Stomach (tissue), 9 donors: Measurements from ENCODE around the gene MAGI1. TPM values are rescaled to one million over a fixed set of nuclear protein-coding genes. Genes with fewer than 3 reads are reported as not detected.

ENCODE experiments used
- DNase-seq, 2 donors: peaks; one replicate each; pipeline versions ENCODE4 v3.0.0 to v3.0.0-alpha.2; 2013 to 2019
- H3K27ac ChIP-seq, 5 donors: fragments of 200-600 bp in 4 of 5; sonication (generic) in 4 of 5; one replicate each; pipeline ENCODE4 v1.5.1; 2013 to 2019; ENCODE audit warnings: mild to moderate bottlenecking in 1 of 5, moderate library complexity in 1 of 5
- H3K27me3 ChIP-seq, 3 donors: fragments of 200-600 bp; sonication (generic); one replicate each; pipeline ENCODE4 v1.5.1; 2017 to 2019; ENCODE audit warnings: mixed run types in 1 of 3
- H3K36me3 ChIP-seq, 4 donors: fragments of 200-600 bp; sonication (generic); 1 replicate in 3 of 4; 2 replicates in 1 of 4; pipeline ENCODE4 v1.5.1; 2016 to 2019
- H3K4me1 ChIP-seq, 4 donors: fragments of 200-600 bp; sonication (generic); one replicate each; pipeline ENCODE4 v1.5.1; 2016 to 2019
- H3K4me3 ChIP-seq, 4 donors: fragments of 200-600 bp; sonication (generic) in 3 of 4; one replicate each; pipeline ENCODE4 v1.5.1; 2016 to 2019; ENCODE audit warnings: mild to moderate bottlenecking in 1 of 4
- H3K9me3 ChIP-seq, 4 donors: fragments of 200-600 bp; sonication (generic); one replicate each; pipeline ENCODE4 v1.5.1; 2016 to 2019
- CTCF ChIP-seq, 7 experiments: fragments of 450-650 bp in 4 of 7; fragments of 200-600 bp in 3 of 7; sonication (generic) in 3 of 7; IDR thresholded peaks; one replicate each; pipeline ENCODE4 v1.5.1; 2016 to 2019; ENCODE audit warnings: antibody characterized with exemption in 7 of 7, control low read depth in 2 of 7, mild to moderate bottlenecking in 1 of 7
- EP300 ChIP-seq: sonication (generic); formaldehyde crosslinking; IDR thresholded peaks from one replicate; pipeline ENCODE4 v1.6.1; 2017; ENCODE audit warnings: antibody characterized with exemption
- POLR2A ChIP-seq, 4 donors: fragments of 450-650 bp; IDR thresholded peaks; one replicate each; pipeline ENCODE4 v1.6.1; 2016; ENCODE audit warnings: antibody characterized with exemption in 4 of 4, control low read depth in 2 of 4, mild to moderate bottlenecking in 1 of 4, moderate library complexity in 1 of 4
- POLR2AphosphoS5 ChIP-seq, 3 donors: sonication (generic); formaldehyde crosslinking; IDR thresholded peaks; one replicate each; pipeline ENCODE4 v1.6.1; 2016; ENCODE audit warnings: antibody characterized with exemption in 3 of 3
- WGBS, 5 donors: extraction: QIAGEN DNeasy Blood & Tissue Kit in 3 of 5; methylation state at CpG; one replicate each; pipeline versions ENCODE4 v1.1.5 to v1.1.7; 2013 to 2018; 5-methylcytosine and 5-hydroxymethylcytosine counted together
- intact Hi-C: fragments of 100-400 bp; cut with DNase I; formaldehyde crosslinking; loops from one replicate; pipeline ENCODE4 v1.15.1; 2023; ENCODE audit warnings: low total_unique reads
- polyA plus RNA-seq, 3 donors: library from polyadenylated mRNA; stranded (reverse); fragments of 200-250 nt; gene quantifications; one replicate each; pipeline ENCODE4 v1.2.3, GENCODE V29; 2013
- total RNA-seq, 5 donors: library from RNA; depleted of rRNA; stranded (reverse); fragments of >200 nt; gene quantifications; one replicate each; pipeline versions ENCODE4 v1.1.0 to v1.2.3, GENCODE V29; 2014 to 2016
- donor health status: healthy with polysubstance abuse.
- donor health status: Bipolar disorder and iron deficiency.
- donor health status: healthy.

Gene MAGI1
- total and polyA plus RNA-seq, 8 donors = 5.7 to 237 (median 84.8) TPM

GRCh38 chr3:65979731-65980130, 59.0 kb downstream of the MAGI1 start:
- no peaks in the 10 kb centered on the region for H3K36me3 ChIP-seq
- no peaks in the 10 kb centered on the region for H3K27me3 ChIP-seq
- H3K4me3 ChIP-seq = no peak overlapping the region
- intact Hi-C loops = no loop called here
- no peaks in the 10 kb centered on the region for H3K9me3 ChIP-seq
- no peak for DNase-seq
- peak overlapping the region in 2 of 5 donors; percentile 1 to 54 for H3K27ac ChIP-seq
- TF ChIP-seq EP300 (no peak), POLR2A (IDR thresholded peaks at IDR 0.05) (no peak), POLR2AphosphoS5 (IDR thresholded peaks at IDR 0.05) (no peak), CTCF (IDR thresholded peaks at IDR 0.05) (no peak)
- WGBS, 5 donors = 83 to 97% (median 88%) methylated on average over 4 of the region's 4 CpGs
- peaks cover 0 to 19% (median 7%) of the 10 kb centered on the region in 4 donors for H3K4me1 ChIP-seq

- intact Hi-C loops = no loop called here
- TF ChIP-seq POLR2A (IDR thresholded peaks at IDR 0.05) (no peak), CTCF (IDR thresholded peaks at IDR 0.05) (no peak), POLR2AphosphoS5 (IDR thresholded peaks at IDR 0.05) (peak in 1 of 3 donors; percentile 3)
- no peaks in the 10 kb centered on the region for H3K9me3 ChIP-seq
- H3K27me3 ChIP-seq = no peaks in the 10 kb centered on the region
- 34 to 66% (median 60%) methylated on average over 6 of the region's 6 CpGs for whole genome bisulfite sequencing, 5 donors
- no peak overlapping the region for H3K4me3 ChIP-seq
- H3K36me3 ChIP-seq = peaks cover 0 to 3% (median 0%) of the 10 kb centered on the region in 4 donors
- peak in 1 of 2 donors; percentile 59 for DNase-seq
- H3K27ac ChIP-seq = peak overlapping the region in 2 of 5 donors; percentile 1 to 54
- H3K4me1 ChIP-seq = peaks cover 0 to 19% (median 7%) of the 10 kb centered on the region in 4 donors
Observed at GRCh38 chr3:65979162-65979561, 59.6 kb downstream of the MAGI1 start.

- TF ChIP-seq POLR2A (IDR thresholded peaks at IDR 0.05) (no peak), POLR2AphosphoS5 (IDR thresholded peaks at IDR 0.05) (no peak)
- no peak for DNase-seq
- Histone ChIP-seq H3K27me3 (no peaks in the 10 kb centered on the region), H3K9me3 (no peaks in the 10 kb centered on the region), H3K36me3 (peaks cover 0 to 3% (median 0%) of the 10 kb centered on the region in 4 donors), H3K4me1 (peaks cover 0 to 19% (median 7%) of the 10 kb centered on the region in 4 donors), H3K4me3 (no peak overlapping the region), H3K27ac (no peak overlapping the region)
- intact Hi-C loops = no loop called here
Observed at GRCh38 chr3:65978116-65978515, 60.6 kb downstream of the MAGI1 start.

GRCh38 chr3:65975032-65975431, 63.7 kb downstream of the MAGI1 start:
- Histone ChIP-seq H3K4me1 (peaks cover 12 to 34% (median 18%) of the 10 kb centered on the region in 4 donors), H3K36me3 (peaks cover 0 to 3% (median 0%) of the 10 kb centered on the region in 4 donors), H3K27me3 (no peaks in the 10 kb centered on the region), H3K27ac (no peak overlapping the region), H3K4me3 (no peak overlapping the region), H3K9me3 (no peaks in the 10 kb centered on the region)
- WGBS, 5 donors = 76 to 85% (median 82%) methylated on average over 3 of the region's 3 CpGs
- no peak for DNase-seq
- intact Hi-C loops = no loop called here
- TF ChIP-seq POLR2A (IDR thresholded peaks at IDR 0.05) (no peak), EP300 (no peak), POLR2AphosphoS5 (IDR thresholded peaks at IDR 0.05) (no peak), CTCF (IDR thresholded peaks at IDR 0.05) (no peak)

- Histone ChIP-seq H3K4me3 (no peak overlapping the region), H3K9me3 (no peaks in the 10 kb centered on the region), H3K27me3 (no peaks in the 10 kb centered on the region), H3K36me3 (peaks cover 0 to 3% (median 0%) of the 10 kb centered on the region in 4 donors), H3K27ac (no peak overlapping the region), H3K4me1 (peaks cover 7 to 29% (median 17%) of the 10 kb centered on the region in 4 donors)
- TF ChIP-seq EP300 = no peak
- no peak for TF ChIP-seq POLR2AphosphoS5 (IDR thresholded peaks at IDR 0.05)
- no peak for TF ChIP-seq CTCF (IDR thresholded peaks at IDR 0.05)
- no peak for TF ChIP-seq POLR2A (IDR thresholded peaks at IDR 0.05)
- DNase-seq = no peak
- WGBS, 5 donors = 92 to 95% (median 94%) methylated on average over 4 of the region's 4 CpGs
- intact Hi-C loops = no loop called here
Observed at GRCh38 chr3:65974509-65974908, 64.2 kb downstream of the MAGI1 start.
